Measurements from ENCODE around the gene DTWD2.
"Not testable (repeated sequence)": the region's sequence is repeated elsewhere in the genome, so short reads cannot be mapped to it uniquely, and the experiment has no call there.

Gene DTWD2

DNA sequence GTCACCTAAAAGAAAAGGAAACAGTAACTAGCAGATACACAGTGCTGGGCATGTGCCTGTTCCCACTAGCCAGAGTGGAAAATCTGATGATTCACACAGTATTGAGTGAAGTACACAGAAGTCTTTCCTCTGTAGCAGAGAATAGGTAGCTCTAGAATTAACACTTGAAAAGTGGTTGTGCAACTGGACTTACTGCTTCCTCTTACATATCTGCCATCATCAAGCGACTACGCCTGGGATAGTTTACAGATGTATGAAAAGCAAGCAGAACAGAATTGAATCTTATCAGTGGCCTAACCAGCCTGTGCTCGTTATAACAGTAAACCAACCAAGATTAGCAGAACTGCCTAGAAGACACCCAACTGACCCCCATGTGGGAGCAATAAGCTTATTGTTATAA lies 130.6 kb downstream of the DTWD2 start:
- DNase-seq, result no peak

DNA sequence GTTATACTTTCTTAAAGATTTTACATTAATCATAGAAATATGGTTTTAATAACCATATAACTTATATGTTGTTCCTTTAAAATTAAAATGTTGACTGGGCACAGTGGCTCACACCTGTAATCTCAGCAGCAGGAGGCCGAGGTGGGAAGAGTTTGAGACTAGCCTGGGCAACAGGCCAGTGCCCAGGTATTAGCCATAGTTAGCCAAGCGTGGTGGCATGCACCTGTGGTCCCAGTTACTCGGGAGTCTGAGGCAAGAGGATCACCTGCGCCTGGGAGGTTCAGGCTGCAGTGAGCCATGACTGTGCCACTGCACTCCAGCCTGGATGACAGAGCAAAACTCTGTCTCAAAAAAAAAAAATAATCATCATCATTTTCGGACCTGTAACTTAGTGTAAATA lies 133.5 kb downstream of the DTWD2 start:
- DNase-seq, result no peak

DNA sequence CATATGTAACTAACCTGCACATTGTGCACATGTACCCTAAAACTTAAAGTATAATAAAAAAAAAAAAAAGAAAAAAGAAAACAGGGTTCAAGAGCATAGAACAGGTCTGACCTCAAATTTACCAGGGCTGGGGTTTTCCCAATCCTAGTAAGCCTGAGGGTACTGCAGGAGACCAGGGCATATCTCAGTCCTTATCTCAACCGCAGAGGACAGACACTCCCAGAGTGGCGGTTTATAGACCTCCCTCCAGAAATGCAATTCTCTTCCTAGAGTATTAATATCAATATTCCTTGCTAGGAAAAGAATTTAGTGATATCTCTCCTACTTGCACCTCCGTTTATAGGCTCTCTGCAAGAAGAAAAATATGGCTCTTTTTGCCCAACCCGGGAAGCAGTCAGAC lies 136.6 kb downstream of the DTWD2 start:
- not testable (repeated sequence) for DNase-seq

DNA sequence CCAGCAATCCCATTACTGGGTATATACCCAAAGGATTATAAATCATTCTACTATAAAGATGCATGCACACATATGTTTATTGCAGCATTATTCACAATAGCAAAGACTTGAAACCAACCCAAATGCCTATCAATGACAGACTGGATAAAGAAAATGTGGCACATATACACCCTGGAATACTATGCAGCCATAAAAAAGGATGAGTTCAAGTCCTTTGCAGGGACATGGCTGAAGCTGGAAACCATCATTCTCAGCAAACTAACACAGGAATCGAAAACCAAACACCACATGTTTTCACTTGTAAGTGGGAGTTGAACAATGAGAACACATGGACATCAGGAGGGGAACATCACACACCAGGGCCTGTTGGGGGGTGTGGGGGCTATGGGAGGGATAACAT lies 138.8 kb downstream of the DTWD2 start:
- DNase-seq, result not testable (repeated sequence)

DNA sequence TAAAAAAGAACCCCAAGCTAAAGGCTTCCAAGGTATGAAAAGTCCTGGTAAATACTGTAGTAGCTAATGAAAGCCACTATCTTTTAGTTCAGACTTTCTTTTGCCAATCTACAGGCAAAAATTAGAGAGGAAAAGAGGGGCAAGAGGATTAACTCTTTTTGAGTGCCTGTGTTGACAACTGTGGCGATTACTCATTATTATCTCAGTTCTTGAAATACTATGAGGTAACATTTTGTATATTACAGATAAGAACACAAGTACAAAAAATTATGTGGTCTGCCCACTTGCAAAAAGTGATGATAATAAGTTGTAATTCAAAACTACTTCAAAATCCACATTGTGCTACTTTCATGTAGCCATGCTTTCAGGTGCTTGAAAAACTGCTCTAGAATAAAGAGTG lies 144.0 kb downstream of the DTWD2 start:
- DNase-seq, result no peak

DNA sequence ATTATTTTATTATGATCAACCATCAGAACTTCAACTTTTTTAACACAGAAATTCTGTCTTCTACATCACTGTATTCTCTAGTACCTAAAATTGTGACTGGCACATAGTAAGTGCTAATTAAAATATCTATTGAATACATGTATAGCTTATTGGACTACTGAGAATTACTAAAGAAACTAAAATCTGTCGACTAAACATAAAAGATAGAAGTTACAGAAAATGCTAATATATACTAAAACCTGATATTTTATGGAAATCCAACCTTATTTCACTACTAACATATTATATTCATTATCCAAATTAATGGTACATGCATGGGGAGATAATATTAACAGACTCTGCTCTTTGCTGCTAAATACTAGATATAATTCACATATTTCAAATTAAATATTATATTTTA lies 153.6 kb downstream of the DTWD2 start:
- no peak for DNase-seq

DNA sequence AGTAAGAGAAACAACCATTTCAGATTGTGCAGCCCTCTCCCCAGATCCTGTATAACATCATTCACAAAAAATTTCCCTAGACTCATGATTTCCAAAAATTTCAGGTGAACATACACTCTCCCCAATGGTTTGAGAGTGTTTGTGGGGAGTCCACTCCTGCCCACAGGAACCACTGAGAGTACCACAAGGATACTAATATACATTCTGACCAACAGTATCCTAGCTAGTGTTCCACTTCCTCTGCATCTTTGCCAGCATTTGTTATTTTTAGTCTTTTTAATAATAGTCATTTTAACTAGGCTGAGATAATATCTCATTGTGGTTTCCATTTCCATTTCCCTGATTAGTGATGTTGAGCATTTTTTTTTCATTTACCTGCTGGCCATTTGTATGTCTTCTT lies 155.4 kb downstream of the DTWD2 start:
- DNase-seq, result no peak

DNA sequence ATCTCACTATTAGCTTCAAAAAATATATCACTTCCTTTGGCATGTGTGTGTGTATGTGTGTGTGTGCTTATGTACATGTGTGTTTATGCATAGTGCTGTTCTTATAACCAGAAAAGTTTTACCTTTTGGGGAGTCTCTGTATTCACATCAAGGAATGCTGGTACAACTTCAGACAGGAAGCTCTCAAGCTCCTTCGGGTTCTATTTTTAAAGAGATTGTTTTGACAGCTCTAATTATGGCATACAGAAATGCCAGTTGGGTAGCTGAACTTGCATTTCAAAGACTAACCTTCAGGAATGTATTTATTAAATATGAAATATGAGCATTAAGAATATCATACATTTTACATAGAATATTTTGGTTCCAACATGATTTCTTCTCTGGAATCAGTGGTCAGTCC lies 163.1 kb downstream of the DTWD2 start:
- no peak for DNase-seq

DNA sequence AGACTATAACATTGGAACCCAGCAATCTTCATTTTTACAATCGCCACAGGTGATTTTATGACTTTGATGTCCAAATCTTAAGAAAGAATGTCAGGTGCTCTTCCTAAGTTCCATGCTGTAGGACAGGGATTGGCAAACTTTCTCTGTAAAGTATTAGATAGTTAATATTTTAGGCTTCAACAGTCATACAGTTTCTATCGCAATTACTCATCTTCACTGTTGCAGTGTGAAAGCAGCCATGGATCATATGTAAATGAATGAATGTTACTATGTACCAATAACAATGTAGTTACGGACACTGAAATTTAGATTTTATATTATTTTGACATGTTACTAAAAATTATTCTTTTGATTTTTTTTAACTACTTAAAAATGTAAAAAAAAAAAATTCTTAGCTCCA lies 169.7 kb downstream of the DTWD2 start:
- no peak for DNase-seq

DNA sequence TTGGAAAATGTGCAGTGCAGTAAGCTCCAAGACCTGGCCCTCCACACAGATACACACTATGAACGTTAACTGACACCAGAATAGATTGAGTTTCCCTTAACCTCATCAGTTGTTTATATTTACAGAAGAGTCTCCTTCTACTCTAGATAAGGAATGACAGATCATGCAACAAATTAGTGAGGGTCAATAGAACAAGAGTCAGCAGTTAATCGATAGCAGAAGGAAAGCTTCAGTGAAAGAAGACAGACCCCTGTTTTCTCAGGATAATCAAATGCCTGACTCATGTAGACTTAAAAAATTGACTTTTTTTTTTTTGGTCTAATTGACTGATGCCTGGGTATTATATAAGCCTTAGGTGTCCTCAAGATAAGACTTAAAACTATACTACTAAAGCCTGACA lies 179.9 kb downstream of the DTWD2 start:
- no peak for DNase-seq

DNA sequence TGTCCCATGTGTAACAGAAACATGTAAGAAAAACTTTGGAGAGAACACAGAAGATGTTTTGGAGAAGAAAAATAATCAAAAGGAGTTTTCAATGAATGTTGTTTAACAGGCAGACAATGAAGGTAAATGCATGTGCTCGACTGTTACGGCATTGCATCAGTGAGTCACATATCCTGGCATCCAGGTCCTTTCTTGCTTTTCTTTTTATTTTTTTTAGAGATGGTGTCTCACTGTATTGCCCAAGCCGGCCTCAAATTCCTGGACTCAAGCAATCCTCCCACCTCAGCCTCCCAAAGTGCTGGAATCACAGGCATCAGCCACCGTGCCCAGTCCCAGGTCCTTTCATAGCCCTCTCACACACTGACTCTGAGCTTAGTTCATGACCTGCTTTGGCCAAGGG lies 181.8 kb downstream of the DTWD2 start:
- DNase-seq, result no peak

DNA sequence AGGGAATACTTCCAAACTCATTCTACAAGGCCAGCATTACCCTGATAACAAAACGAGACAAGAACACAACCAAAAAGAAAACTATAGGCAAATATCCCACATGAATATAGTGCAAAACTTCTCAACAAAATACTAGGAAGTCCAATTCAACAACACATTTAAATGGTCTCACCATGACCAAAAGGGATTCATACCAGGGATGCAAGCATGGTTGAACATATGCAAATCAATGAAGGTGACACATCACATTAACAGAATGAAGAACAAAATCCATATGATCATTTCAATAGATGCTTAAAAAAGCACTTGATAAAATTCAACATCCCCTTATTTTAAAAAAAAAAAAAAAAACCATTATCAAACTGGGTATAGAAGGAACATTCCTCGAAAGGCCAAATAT lies 186.0 kb downstream of the DTWD2 start:
- no peak for DNase-seq

DNA sequence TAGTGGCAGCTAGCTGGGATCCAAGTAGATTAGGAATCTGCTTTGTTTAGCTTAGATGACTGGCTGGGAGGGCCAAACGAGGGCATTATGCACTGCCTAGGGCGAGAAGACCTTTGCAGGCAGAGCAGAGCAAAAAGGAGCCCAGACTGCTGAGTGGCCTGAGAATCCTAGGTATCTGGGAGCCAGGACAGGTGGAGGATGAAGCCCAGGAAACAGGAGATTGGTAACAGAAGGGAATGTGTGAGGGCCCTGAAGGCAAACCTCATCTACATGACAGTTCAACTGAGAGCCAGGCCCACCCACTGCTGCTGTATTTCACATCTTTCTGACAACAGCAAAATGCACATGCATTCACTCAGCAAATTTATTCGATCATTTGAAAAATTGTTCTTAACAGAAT lies 192.3 kb downstream of the DTWD2 start:
- no peak for DNase-seq

DNA sequence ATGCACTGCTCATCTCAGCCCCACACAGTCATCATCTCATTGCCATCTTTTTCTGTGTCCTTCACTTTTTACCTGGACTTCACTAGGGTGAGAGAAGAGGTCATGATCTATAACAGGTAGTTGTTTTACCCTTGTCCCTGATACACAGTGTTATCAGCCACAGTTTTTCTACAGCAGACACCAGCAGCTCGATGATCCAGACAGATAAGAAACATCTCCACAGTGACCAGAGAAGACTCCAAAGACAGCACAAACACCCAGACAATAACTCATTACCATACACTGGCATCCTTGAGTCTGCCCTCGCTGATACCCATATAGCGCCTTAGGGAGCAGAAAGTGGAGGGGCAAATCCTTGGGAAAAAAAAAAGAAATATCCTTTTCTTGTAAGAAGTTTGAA lies 194.1 kb downstream of the DTWD2 start:
- no peak for DNase-seq

DNA sequence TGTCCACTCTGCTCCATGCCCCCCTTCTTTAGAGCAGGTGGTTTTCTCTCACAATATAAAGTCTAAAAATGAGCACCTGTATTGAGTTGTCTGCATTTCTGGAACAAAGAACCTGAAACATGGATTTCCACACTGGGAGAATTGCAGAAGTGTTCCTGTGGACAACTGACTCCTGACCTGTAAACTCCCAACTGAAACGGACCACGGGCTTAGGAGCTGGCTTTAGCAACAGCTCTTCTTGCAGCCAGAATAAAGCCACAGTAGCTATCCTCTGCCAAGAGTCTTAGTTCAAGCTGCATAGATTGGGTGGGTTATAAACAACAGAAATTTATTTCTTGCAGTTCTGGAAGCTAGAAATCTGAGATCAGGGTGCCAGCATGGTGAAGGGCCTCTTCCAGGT lies 194.7 kb downstream of the DTWD2 start:
- DNase-seq, result no peak

DNA sequence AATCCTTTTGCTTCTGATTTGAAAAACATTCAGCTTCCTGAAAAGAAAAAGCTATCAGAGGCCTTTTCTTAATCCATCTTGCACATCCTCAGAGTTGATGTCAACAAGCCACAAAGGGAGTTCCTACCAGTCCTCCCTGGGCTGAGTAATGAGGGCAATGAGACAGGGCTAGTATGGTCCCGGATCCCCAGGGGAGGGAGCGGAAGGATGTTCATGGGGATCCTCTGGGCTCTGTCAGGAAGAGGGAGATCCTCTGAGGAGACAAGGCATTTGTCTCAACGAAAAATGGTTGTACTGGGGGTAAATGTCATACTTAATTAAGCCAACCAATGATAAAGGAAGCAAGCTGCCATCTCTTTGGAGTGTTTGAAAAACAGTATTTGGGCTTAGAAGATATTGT lies 195.3 kb downstream of the DTWD2 start:
- no peak for DNase-seq

DNA sequence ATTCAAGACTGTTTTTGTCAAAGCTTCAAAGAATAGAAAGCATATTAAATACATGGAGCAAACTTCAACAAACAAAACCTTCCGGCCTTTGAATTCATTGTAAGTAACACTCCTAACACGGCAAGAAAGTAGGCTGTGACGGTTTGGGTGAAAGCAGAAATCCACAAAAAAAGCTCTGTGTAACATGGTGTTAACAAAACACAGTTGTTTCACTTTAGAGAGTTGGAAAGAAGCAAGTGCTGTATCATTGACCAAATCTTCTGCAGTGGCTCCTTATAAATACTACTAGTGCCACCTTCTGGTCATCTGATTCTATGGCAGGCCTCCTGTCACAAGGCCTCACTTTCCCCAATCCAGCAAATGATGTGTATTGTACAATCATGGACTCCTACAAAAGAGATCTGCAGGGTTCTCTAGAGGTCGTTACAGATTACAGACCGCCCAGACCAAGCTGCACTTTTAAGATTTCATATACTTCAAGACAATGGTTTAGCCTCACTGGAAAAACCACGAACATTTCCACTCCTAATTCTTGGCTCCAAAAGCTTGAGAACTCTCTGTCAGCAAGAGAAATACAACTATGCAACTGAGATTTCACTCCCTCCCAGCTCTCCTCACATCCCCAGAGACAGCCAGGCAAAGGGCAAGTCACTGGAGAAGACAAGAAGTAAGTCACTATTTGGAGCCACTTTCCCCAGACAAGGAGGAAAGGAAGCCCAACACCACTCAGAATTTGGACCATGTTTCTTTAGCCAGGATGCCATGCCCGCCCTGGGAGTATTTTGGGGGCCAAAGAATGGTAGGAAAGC lies 196.2 kb downstream of the DTWD2 start:
- DNase-seq, result no peak

DNA sequence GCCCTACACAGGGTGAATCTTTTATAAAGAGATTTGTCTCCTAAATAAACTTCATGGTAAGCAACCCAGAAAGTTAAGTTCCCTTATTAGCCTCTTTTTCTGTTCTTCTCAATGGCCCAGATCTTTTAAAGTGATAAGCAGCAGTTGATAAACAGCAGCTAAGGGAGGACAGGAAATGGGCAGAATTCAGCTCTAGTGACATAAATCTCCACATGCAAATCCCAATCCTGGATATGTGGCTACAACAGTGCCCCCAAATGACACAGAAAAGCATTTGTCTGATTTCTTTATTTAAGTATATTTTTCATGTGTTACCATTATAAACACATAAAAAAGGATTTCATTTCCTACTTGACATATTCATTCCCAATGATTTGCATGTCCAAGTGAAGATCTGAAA lies 199.0 kb downstream of the DTWD2 start:
- DNase-seq, result no peak

DNA sequence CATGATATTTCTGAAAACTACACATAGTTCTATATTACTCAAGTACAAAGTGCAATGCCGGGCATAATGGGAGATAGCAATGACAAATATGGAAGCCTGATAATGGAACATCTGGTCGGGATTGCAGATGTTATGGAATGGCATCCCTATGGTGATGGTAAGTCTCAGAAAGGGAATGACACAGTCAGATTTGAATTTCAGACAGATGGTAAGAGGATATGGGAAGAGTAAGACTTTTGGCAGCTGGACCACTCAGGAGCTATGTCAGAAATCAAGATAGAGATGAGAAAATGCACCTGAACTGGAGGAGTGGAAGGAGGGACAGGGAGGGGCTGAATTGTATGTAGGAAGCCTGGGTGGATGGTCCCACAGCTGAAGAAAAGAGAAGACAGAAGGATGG lies 200.0 kb downstream of the DTWD2 start:
- no peak for DNase-seq
